ENCODE measurements around the gene HOXA1.

HOXA1 gene

GRCh38 chr7:27131390-27131819 is 35.6 kb upstream of the HOXA1 start:
- DNase-seq: no peak

- DNase-seq: no peak
These were observed 35.0 kb upstream of the HOXA1 start, which contains the start of gene HOXA4 for GRCh38 chr7:27130540-27131389. TSS of gene HOXA4 (minus strand) at chr7:27130757. CDS start at chr7:27130733, 24 bp downstream.

GRCh38 chr7:27129729-27130539 is 34.1 kb upstream of the HOXA1 start:
- no peak for DNase-seq

- DNase-seq: no peak
These were observed 33.3 kb upstream of the HOXA1 start for GRCh38 chr7:27128776-27129728.

- no peak for DNase-seq
These were observed 32.2 kb upstream of the HOXA1 start for GRCh38 chr7:27128034-27128433.

- no peak for DNase-seq
These were observed 31.0 kb upstream of the HOXA1 start for GRCh38 chr7:27126596-27127327.

- DNase-seq: no peak
These were observed 30.2 kb upstream of the HOXA1 start for GRCh38 chr7:27125986-27126394.

- DNase-seq: no peak
These were observed 29.3 kb upstream of the HOXA1 start for GRCh38 chr7:27124902-27125689.

- DNase-seq: no peak
These were observed 28.5 kb upstream of the HOXA1 start for GRCh38 chr7:27124096-27124901.

- no peak for DNase-seq
These were observed 27.8 kb upstream of the HOXA1 start for GRCh38 chr7:27123477-27124053.

- DNase-seq: peak in 1 of 2 experiments; percentile 38
These were observed 27.2 kb upstream of the HOXA1 start for GRCh38 chr7:27123007-27123476.

GRCh38 chr7:27122077-27122910 is 26.5 kb upstream of the HOXA1 start:
- no peak for DNase-seq

- DNase-seq: no peak
These were observed 25.9 kb upstream of the HOXA1 start for GRCh38 chr7:27121684-27122076.

GRCh38 chr7:27119412-27119911 is 23.7 kb upstream of the HOXA1 start:
- no peak for DNase-seq

GRCh38 chr7:27118580-27118979 is 22.8 kb upstream of the HOXA1 start:
- DNase-seq: no peak

- no peak for DNase-seq
These were observed 22.2 kb upstream of the HOXA1 start for GRCh38 chr7:27117887-27118491.

- no peak for DNase-seq
These were observed 21.4 kb upstream of the HOXA1 start for GRCh38 chr7:27116962-27117886.

Measured in NCI-H526 (cell line).